Keratinocyte (primary cell): Measurements from ENCODE around the gene TPO. TPM values are rescaled to one million over a fixed set of nuclear protein-coding genes. Genes with fewer than 3 reads are reported as not detected.

ENCODE experiments used
- DNase-seq: peaks from one replicate; pipeline ENCODE4 v3.0.0-alpha.2; 2011; ENCODE audit warnings: low read depth, missing footprints, low spot score
- FAIRE-seq: peaks from 2 replicates; lab custom pipeline; 2011; peaks lifted over from hg19 to GRCh38; lab: Jason Lieb, UNC
- H2AFZ ChIP-seq: 2 replicates; pipeline ENCODE4 v1.6.0; 2012; ENCODE audit warnings: low read length, control low read depth, inconsistent platforms; ENCODE audit not compliant: control insufficient read depth
- H3K27ac ChIP-seq: 2 replicates; pipeline ENCODE4 v1.5.1; 2011; ENCODE audit warnings: low read length; ENCODE audit not compliant: control insufficient read depth, insufficient read depth
- H3K27me3 ChIP-seq: 3 replicates; pipeline ENCODE4 v1.6.0; 2011; ENCODE audit warnings: low read length; ENCODE audit not compliant: control insufficient read depth, insufficient read depth; ENCODE audit errors: extremely low read depth
- H3K36me3 ChIP-seq, 2 experiments: 2 replicates in 1 of 2; 3 replicates in 1 of 2; pipeline ENCODE4 v1.5.1; 2011; ENCODE audit warnings: low read length in 2 of 2, mild to moderate bottlenecking in 1 of 2; ENCODE audit not compliant: control insufficient read depth in 2 of 2, insufficient read depth in 2 of 2; ENCODE audit errors: extremely low read depth in 1 of 2
- H3K4me1 ChIP-seq: 3 replicates; pipeline ENCODE4 v1.5.1; 2011; ENCODE audit warnings: low read length; ENCODE audit not compliant: control insufficient read depth, insufficient read depth; ENCODE audit errors: extremely low read depth
- H3K4me2 ChIP-seq: 3 replicates; pipeline ENCODE4 v1.6.0; 2011; ENCODE audit warnings: low read depth, low read length; ENCODE audit not compliant: control insufficient read depth, insufficient read depth; ENCODE audit errors: extremely low read depth
- H3K4me3 ChIP-seq, 3 experiments: fragments of 200-600 bp in 1 of 3; sonication (generic) in 1 of 3; 2 replicates in 2 of 3; 3 replicates in 1 of 3; pipeline ENCODE4 v1.5.1; 2011 to 2016; ENCODE audit warnings: low read length in 3 of 3, mild to moderate bottlenecking in 3 of 3, control low read depth in 2 of 3, inconsistent platforms in 1 of 3, low read depth in 1 of 3, mixed read lengths in 1 of 3, mixed run types in 1 of 3, moderate library complexity in 1 of 3; ENCODE audit not compliant: control insufficient read depth in 2 of 3, insufficient read depth in 2 of 3; ENCODE audit errors: extremely low read depth in 1 of 3
- H3K79me2 ChIP-seq: 2 replicates; pipeline ENCODE4 v1.6.0; 2012; ENCODE audit warnings: low read length; ENCODE audit not compliant: control insufficient read depth, insufficient read depth
- H3K9ac ChIP-seq: 3 replicates; pipeline ENCODE4 v1.6.0; 2011; ENCODE audit warnings: low read length; ENCODE audit not compliant: control insufficient read depth, insufficient read depth; ENCODE audit errors: extremely low read depth
- H3K9me1 ChIP-seq: 3 replicates; pipeline ENCODE4 v1.6.0; 2011; ENCODE audit warnings: low read length; ENCODE audit not compliant: control insufficient read depth, insufficient read depth; ENCODE audit errors: extremely low read depth
- H3K9me3 ChIP-seq: 2 replicates; pipeline ENCODE4 v1.5.1; 2012; ENCODE audit warnings: low read depth, low read length; ENCODE audit not compliant: control insufficient read depth
- H4K20me1 ChIP-seq: 3 replicates; pipeline ENCODE4 v1.6.0; 2011; ENCODE audit warnings: low read length; ENCODE audit not compliant: control insufficient read depth, insufficient read depth; ENCODE audit errors: extremely low read depth
- EZH2 ChIP-seq: IDR thresholded peaks from one replicate; pipeline ENCODE4 v1.6.1; 2012; ENCODE audit warnings: inconsistent platforms, mild to moderate bottlenecking, low read length, moderate library complexity
- dilution Hi-C: fragments of 300-500 bp; cut with MboI; formaldehyde crosslinking; loops from one replicate; pipeline ENCODE4 v1.7.0; 2020; ENCODE audit warnings: low sequenced_read_pairs; ENCODE audit not compliant: extremely low pct_ligation_motif_present
- polyA plus RNA-seq, 5 experiments: library from polyadenylated mRNA; depleted of rRNA in 3 of 5; stranded (reverse) in 3 of 5; stranded (forward) in 1 of 5; unstranded in 1 of 5; fragments of >200 nt; gene quantifications; 1 replicate in 1 of 5; 2 replicates in 3 of 5; 3 replicates in 1 of 5; pipeline versions ENCODE4 v1.2.1 to v1.2.3, GENCODE V29; 2011 to 2012; ENCODE audit warnings: missing spikeins in 2 of 5, low read depth in 1 of 5, low replicate concordance in 1 of 5
- TF ChIP-seq, protein P1 (sequence below), 3 experiments: IDR thresholded peaks in 1 of 3; conservative IDR thresholded peaks in 1 of 3; optimal IDR thresholded peaks in 1 of 3; 2 replicates in 2 of 3; 3 replicates in 1 of 3; pipeline versions ENCODE3 to v1.5.1; 2011; ENCODE audit warnings: low read length in 3 of 3, mild to moderate bottlenecking in 3 of 3, moderate library complexity in 2 of 3, control low read depth in 1 of 3, inconsistent platforms in 1 of 3; ENCODE audit not compliant: insufficient read depth in 2 of 3; ENCODE audit errors: extremely low read depth in 1 of 3

Gene TPO
- polyA plus RNA-seq, 1 donor (not counting 4 experiments of a cell fraction or from before 2014, with no cell fraction given): 0.07 TPM

DNA sequence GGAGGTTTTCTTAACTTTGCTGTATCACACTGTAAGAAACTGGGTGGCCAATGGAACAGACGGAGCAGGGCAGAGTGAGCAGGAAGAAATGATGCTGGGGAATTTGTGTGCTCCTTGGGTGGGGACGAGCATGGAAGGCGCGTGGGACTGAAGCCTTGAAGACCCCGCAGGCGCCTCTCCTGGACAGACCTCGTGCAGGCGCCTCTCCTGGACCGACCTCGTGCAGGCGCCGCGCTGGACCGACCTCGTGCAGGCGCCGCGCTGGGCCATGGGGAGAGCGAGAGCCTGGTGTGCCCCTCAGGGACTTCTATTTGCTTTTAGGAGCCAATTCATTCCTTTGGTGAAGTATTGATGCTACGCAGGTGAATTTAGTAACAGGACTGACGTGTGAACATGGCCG, 8.9 kb downstream of the TPO start:
- H2AFZ ChIP-seq: no peak overlapping the region
- H3K27me3 ChIP-seq: no peaks in the 10 kb centered on the region
- no peak for DNase-seq
- H3K9ac ChIP-seq: no peak overlapping the region
- no peak overlapping the region for H3K4me3 ChIP-seq
- H3K9me3 ChIP-seq: peaks cover 5% of the 10 kb centered on the region
- no peaks in the 10 kb centered on the region for H3K36me3 ChIP-seq
- dilution Hi-C loops: no loop called here
- H4K20me1 ChIP-seq: no peaks in the 10 kb centered on the region
- no peaks in the 10 kb centered on the region for H3K79me2 ChIP-seq
- H3K27ac ChIP-seq: no peak overlapping the region
- no peaks in the 10 kb centered on the region for H3K4me1 ChIP-seq
- no peaks in the 10 kb centered on the region for H3K9me1 ChIP-seq
- FAIRE-seq: no peak
- no peak overlapping the region for H3K4me2 ChIP-seq
- TF ChIP-seq, protein P1, sequence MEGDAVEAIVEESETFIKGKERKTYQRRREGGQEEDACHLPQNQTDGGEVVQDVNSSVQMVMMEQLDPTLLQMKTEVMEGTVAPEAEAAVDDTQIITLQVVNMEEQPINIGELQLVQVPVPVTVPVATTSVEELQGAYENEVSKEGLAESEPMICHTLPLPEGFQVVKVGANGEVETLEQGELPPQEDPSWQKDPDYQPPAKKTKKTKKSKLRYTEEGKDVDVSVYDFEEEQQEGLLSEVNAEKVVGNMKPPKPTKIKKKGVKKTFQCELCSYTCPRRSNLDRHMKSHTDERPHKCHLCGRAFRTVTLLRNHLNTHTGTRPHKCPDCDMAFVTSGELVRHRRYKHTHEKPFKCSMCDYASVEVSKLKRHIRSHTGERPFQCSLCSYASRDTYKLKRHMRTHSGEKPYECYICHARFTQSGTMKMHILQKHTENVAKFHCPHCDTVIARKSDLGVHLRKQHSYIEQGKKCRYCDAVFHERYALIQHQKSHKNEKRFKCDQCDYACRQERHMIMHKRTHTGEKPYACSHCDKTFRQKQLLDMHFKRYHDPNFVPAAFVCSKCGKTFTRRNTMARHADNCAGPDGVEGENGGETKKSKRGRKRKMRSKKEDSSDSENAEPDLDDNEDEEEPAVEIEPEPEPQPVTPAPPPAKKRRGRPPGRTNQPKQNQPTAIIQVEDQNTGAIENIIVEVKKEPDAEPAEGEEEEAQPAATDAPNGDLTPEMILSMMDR (optimal IDR thresholded peaks at IDR 0.05 in 1 of 3, IDR thresholded peaks at IDR 0.05 in 1 of 3, conservative IDR thresholded peaks at IDR 0.05 in 1 of 3; ENCODE audit: extremely low read depth in 1 of 3, insufficient read depth in 2 of 3, low read length in 3 of 3): no peak
- TF ChIP-seq EZH2: no peak

DNA sequence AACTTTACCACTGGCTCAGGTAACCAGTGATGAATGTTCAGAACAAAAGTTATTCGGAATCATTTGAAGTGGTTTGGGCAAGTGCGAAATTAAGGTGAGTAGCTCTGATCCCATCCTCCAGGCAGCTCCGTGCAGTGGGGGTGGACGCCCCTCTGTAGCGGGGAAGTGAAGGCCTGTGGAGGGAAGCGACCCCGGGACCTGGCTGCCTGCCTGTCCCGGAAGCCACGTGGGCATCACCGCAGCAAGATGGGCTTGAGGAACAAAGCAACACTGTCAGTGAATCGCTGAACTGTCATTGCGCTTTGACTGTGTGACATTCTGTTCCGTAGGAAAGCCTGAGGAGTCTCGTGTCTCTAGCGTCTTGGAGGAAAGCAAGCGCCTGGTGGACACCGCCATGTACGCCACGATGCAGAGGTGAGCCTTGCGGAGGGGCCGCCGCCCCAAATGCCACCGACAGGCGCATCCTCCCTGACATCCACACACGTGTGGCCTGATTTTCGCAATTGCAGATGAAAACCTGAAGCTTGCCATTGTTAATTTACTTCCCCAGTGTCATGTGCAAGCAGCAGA, 9.5 kb downstream of the TPO start:
- Histone ChIP-seq H3K4me3 (no peak overlapping the region), H3K27me3 (no peaks in the 10 kb centered on the region), H3K9ac (no peak overlapping the region), H3K27ac (no peak overlapping the region), H3K9me1 (no peaks in the 10 kb centered on the region), H3K79me2 (no peaks in the 10 kb centered on the region), H4K20me1 (no peaks in the 10 kb centered on the region), H2AFZ (no peak overlapping the region), H3K4me2 (no peak overlapping the region), H3K4me1 (no peaks in the 10 kb centered on the region), H3K9me3 (peaks cover 3% of the 10 kb centered on the region), H3K36me3 (no peaks in the 10 kb centered on the region)
- dilution Hi-C loops: no loop called here
- TF ChIP-seq, protein P1 (optimal IDR thresholded peaks at IDR 0.05 in 1 of 3, IDR thresholded peaks at IDR 0.05 in 1 of 3, conservative IDR thresholded peaks at IDR 0.05 in 1 of 3; ENCODE audit: extremely low read depth in 1 of 3, insufficient read depth in 2 of 3, low read length in 3 of 3): no peak
- TF ChIP-seq EZH2: no peak
- DNase-seq (no peak), FAIRE-seq (no peak)
